HCT116 (cell line): ENCODE data around the gene C17orf114.

Source experiments
- ATAC-seq: fragments of 200-7000 bp; cut with Tn5 transposase; 2 replicates; pipeline ENCODE4 v1.9.1; 2020; ENCODE audit warnings: mild to moderate bottlenecking, moderate library complexity
- BruUV-seq: library from RNA; stranded (reverse); fragments of 400-500 nt; replicated peaks from 2 replicates; lab custom pipeline; 2021; lab: Mats Ljungman, UMichigan
- CTCF ChIA-PET: fragments of 300-600 bp; sonication (Branson Sonifier 250); formaldehyde crosslinking; loops from one replicate; lab custom pipeline; 2021; ENCODE audit warnings: antibody characterized with exemption; lab: Charles Lee
- POLR2A ChIA-PET: fragments of 300-600, 350-600 bp; sonication (Branson Sonifier 250); formaldehyde crosslinking; loops from one replicate; lab custom pipeline; 2021; ENCODE audit warnings: antibody characterized with exemption; lab: Charles Lee
- RAD21 ChIA-PET, 2 experiments: fragments of 300-600 bp; sonication (Branson Sonifier 250); formaldehyde crosslinking; loops; one replicate each; lab custom pipeline; 2023; ENCODE audit warnings: low total read pairs in 2 of 2; ENCODE audit not compliant: uncharacterized antibody in 2 of 2, unreplicated experiment in 2 of 2, low non-redundant PET in 1 of 2; lab: Charles Lee
- DNase-seq: peaks from one replicate; pipeline ENCODE4 v3.0.0-alpha.2; 2010; ENCODE audit warnings: low read depth, low spot score
- H2AFZ ChIP-seq: fragments of 200-600 bp; shearing (Covaris generic), sonication (generic); 2 replicates; pipeline ENCODE4 v1.6.1; 2017; ENCODE audit warnings: low read depth, mixed run types, mixed read lengths, antibody characterized with exemption, low read length; ENCODE audit not compliant: poor library complexity, severe bottlenecking
- H3K27ac ChIP-seq: 2 replicates; pipeline ENCODE4 v1.5.1; 2012; ENCODE audit warnings: low read depth, low read length
- H3K27me3 ChIP-seq: fragments of 200-600 bp; sonication (generic); 2 replicates; pipeline ENCODE4 v1.6.1; 2016; ENCODE audit warnings: mixed run types, low read length, mixed read lengths; ENCODE audit not compliant: insufficient read depth
- H3K36me3 ChIP-seq, 2 experiments: fragments of 200-500 bp in 1 of 2; fragments of 200-600 bp in 1 of 2; sonication (Bioruptor generic) in 1 of 2; sonication (generic) in 1 of 2; 2 replicates each; pipeline versions ENCODE4 v1.5.1 to v1.6.1; 2014 to 2016; ENCODE audit warnings: low read length in 2 of 2, inconsistent platforms in 1 of 2, mixed read lengths in 1 of 2, mixed run types in 1 of 2; ENCODE audit not compliant: insufficient read depth in 2 of 2, control insufficient read depth in 1 of 2
- H3K4me1 ChIP-seq, 2 experiments: fragments of 200-600 bp in 1 of 2; sonication (generic) in 1 of 2; 2 replicates each; pipeline versions ENCODE4 v1.5.1 to v1.6.1; 2012 to 2017; ENCODE audit warnings: low read length in 2 of 2, inconsistent platforms in 1 of 2, mild to moderate bottlenecking in 1 of 2, mixed read lengths in 1 of 2, mixed run types in 1 of 2, moderate library complexity in 1 of 2; ENCODE audit not compliant: insufficient read depth in 2 of 2, control insufficient read depth in 1 of 2
- H3K4me2 ChIP-seq: fragments of 200-600 bp; sonication (generic); 2 replicates; pipeline ENCODE4 v1.6.1; 2017; ENCODE audit warnings: mixed run types, low read length, mixed read lengths
- H3K4me3 ChIP-seq, 2 experiments: fragments of 200-600 bp in 1 of 2; sonication (generic) in 1 of 2; replicated peaks in 1 of 2; 2 replicates each; pipeline ENCODE4 v1.5.1; 2011 to 2016; ENCODE audit warnings: low read length in 2 of 2, control low read depth in 1 of 2, low read depth in 1 of 2, mild to moderate bottlenecking in 1 of 2, mixed read lengths in 1 of 2, mixed run types in 1 of 2
- H3K79me2 ChIP-seq: fragments of 200-600 bp; sonication (generic); 2 replicates; pipeline ENCODE4 v1.6.1; 2017; ENCODE audit warnings: mild to moderate bottlenecking, mixed run types, low read length, moderate library complexity, mixed read lengths; ENCODE audit not compliant: insufficient read depth
- H3K9ac ChIP-seq: fragments of 200-600 bp; sonication (generic); 2 replicates; pipeline ENCODE4 v1.6.1; 2016; ENCODE audit warnings: low read length, mixed read lengths
- H3K9me2 ChIP-seq: fragments of 200-600 bp; sonication (generic), shearing (Covaris generic); 2 replicates; pipeline ENCODE4 v1.6.1; 2017; ENCODE audit warnings: mixed run types, mild to moderate bottlenecking, moderate library complexity; ENCODE audit not compliant: insufficient read depth
- H3K9me3 ChIP-seq, 2 experiments: fragments of 200-500 bp in 1 of 2; fragments of 200-600 bp in 1 of 2; sonication (Bioruptor generic) in 1 of 2; sonication (generic) in 1 of 2; 2 replicates each; pipeline ENCODE4 v1.6.1; 2014 to 2017; ENCODE audit warnings: low read length in 2 of 2, mixed read lengths in 2 of 2, inconsistent platforms in 1 of 2, low read depth in 1 of 2, mild to moderate bottlenecking in 1 of 2, mixed run types in 1 of 2, moderate library complexity in 1 of 2; ENCODE audit not compliant: control insufficient read depth in 1 of 2, insufficient read depth in 1 of 2
- H4K20me1 ChIP-seq: fragments of 200-600 bp; sonication (generic), shearing (Covaris generic); 2 replicates; pipeline ENCODE4 v1.6.1; 2017; ENCODE audit warnings: mixed run types, mild to moderate bottlenecking, moderate library complexity; ENCODE audit not compliant: insufficient read depth
- CBX3 ChIP-seq: IDR thresholded peaks from 2 replicates; pipeline ENCODE4 v1.6.1; 2012; ENCODE audit warnings: low read depth
- CEBPB ChIP-seq: IDR thresholded peaks from 2 replicates; pipeline ENCODE4 v1.6.1; 2012; ENCODE audit warnings: low read depth
- EGR1 ChIP-seq: IDR thresholded peaks from 2 replicates; pipeline ENCODE4 v1.6.1; 2012; ENCODE audit warnings: low read depth
- ELF1 ChIP-seq: IDR thresholded peaks from 2 replicates; pipeline ENCODE4 v1.6.1; 2012; ENCODE audit warnings: low read depth, borderline replicate concordance
- EZH2phosphoT487 ChIP-seq: fragments of 200-600 bp; IDR thresholded peaks from 2 replicates; pipeline ENCODE4 v1.6.1; 2018; ENCODE audit warnings: antibody characterized with exemption, borderline replicate concordance
- JUND ChIP-seq: IDR thresholded peaks from 2 replicates; pipeline ENCODE4 v1.6.1; 2012
- MAX ChIP-seq: IDR thresholded peaks from 2 replicates; pipeline ENCODE4 v1.6.1; 2012
- POLR2A ChIP-seq: IDR thresholded peaks from 2 replicates; pipeline ENCODE4 v1.7.0; 2011; ENCODE audit warnings: borderline replicate concordance; ENCODE audit not compliant: insufficient read depth, insufficient read length; ENCODE audit errors: extremely low read depth
- POLR2AphosphoS5 ChIP-seq: IDR thresholded peaks from 2 replicates; pipeline ENCODE4 v1.6.1; 2011; ENCODE audit warnings: mild to moderate bottlenecking, low read depth, low read length, moderate library complexity
- REST ChIP-seq: IDR thresholded peaks from 2 replicates; pipeline ENCODE4 v1.6.1; 2012; ENCODE audit warnings: low read depth
- SIN3A ChIP-seq: IDR thresholded peaks from 2 replicates; pipeline ENCODE4 v1.6.1; 2012; ENCODE audit warnings: low read depth
- SP1 ChIP-seq: IDR thresholded peaks from 2 replicates; pipeline ENCODE4 v1.6.1; 2012; ENCODE audit warnings: low read depth
- YY1 ChIP-seq: IDR thresholded peaks from 2 replicates; pipeline ENCODE4 v1.6.1; 2011; ENCODE audit warnings: low read length, low read depth, moderate library complexity, mild to moderate bottlenecking; ENCODE audit not compliant: insufficient replicate concordance; ENCODE audit errors: extremely low read depth
- ZBTB33 ChIP-seq: IDR thresholded peaks from 2 replicates; pipeline ENCODE4 v1.6.1; 2011; ENCODE audit warnings: mild to moderate bottlenecking, low read length, moderate library complexity; ENCODE audit not compliant: insufficient replicate concordance; ENCODE audit errors: extremely low read depth
- ZFX ChIP-seq: fragments of 450-650 bp; IDR thresholded peaks from 2 replicates; pipeline ENCODE4 v1.6.1; 2017
- intact Hi-C: fragments of 100-400 bp; cut with micrococcal nuclease; formaldehyde crosslinking; loops from 2 replicates; pipeline ENCODE4 v1.10.0; 2022

C17orf114 gene

GRCh38 chr17:4812690-4813089, 10.6 kb upstream of the C17orf114 start (continued):
- TF ChIP-seq ZBTB33 (no peak), EGR1 (no peak), REST (no peak), EZH2phosphoT487 (no peak), SIN3A (no peak), SP1 (no peak), JUND (no peak), YY1 (no peak)

GRCh38 chr17:4811471-4811870, 9.3 kb upstream of the C17orf114 start:
- no TSS peak for BruUV-seq
- H3K27me3 ChIP-seq, result no peaks in the 10 kb centered on the region
- DNase-seq, result no peak
- intact Hi-C loops, result no loop called here
- peaks cover 7 to 9% of the 10 kb centered on the region in 2 experiments; a peak in 3 of 4 replicates for H3K36me3 ChIP-seq
- H3K9ac ChIP-seq, result no peak overlapping the region
- no peak overlapping the region for H3K4me3 ChIP-seq
- POLR2A ChIA-PET, result no interaction called here
- H3K4me1 ChIP-seq, result peaks cover 7% of the 10 kb centered on the region in 2 experiments; a peak in 2 of 4 replicates
- H3K79me2 ChIP-seq, result no peaks in the 10 kb centered on the region
- H4K20me1 ChIP-seq, result no peaks in the 10 kb centered on the region
- no peak overlapping the region for H3K27ac ChIP-seq
- ATAC-seq, result no peak
- no peaks in the 10 kb centered on the region for H3K9me3 ChIP-seq
- CTCF ChIA-PET, result no interaction called here
- no peak overlapping the region for H2AFZ ChIP-seq
- H3K9me2 ChIP-seq, result no peaks in the 10 kb centered on the region
- RAD21 ChIA-PET, result no interaction called here
- H3K4me2 ChIP-seq, result no peak overlapping the region
- TF ChIP-seq EZH2phosphoT487 (no peak), REST (no peak), MAX (no peak), CEBPB (no peak), POLR2A (no peak), CBX3 (no peak), ZFX (no peak), POLR2AphosphoS5 (no peak), ZBTB33 (no peak), ELF1 (no peak)
